PFSK-1 (cell line): ENCODE results near the gene LRRC42.

Experiments used
- POLR2AphosphoS5 ChIP-seq: IDR thresholded peaks from 2 replicates; pipeline ENCODE4 v1.6.1; 2012; ENCODE audit warnings: low read depth, mild to moderate bottlenecking, control low read depth, low read length, moderate library complexity
- REST ChIP-seq, 2 experiments: IDR thresholded peaks; 2 replicates each; pipeline versions ENCODE4 v1.6.1 to v1.8.0; 2011 to 2012; ENCODE audit warnings: low read depth in 2 of 2, low read length in 2 of 2, control low read depth in 1 of 2, inconsistent platforms in 1 of 2, mild to moderate bottlenecking in 1 of 2, moderate library complexity in 1 of 2; ENCODE audit not compliant: insufficient read depth in 1 of 2

GRCh38 chr1:53896635-53897229 is 49.4 kb upstream of the LRRC42 start:
- TF ChIP-seq POLR2AphosphoS5, result peak; percentile 42; the same call in 1 of the 2 replicates
- TF ChIP-seq REST (IDR thresholded peaks at IDR 0.05; ENCODE audit: insufficient read depth in 1 of 2, low read depth in 2 of 2, low read length in 2 of 2), result no peak
